Motor neuron (in vitro differentiated cells): ENCODE results near the gene POMP. TPM values are rescaled to one million over a fixed set of nuclear protein-coding genes. Genes with fewer than 3 reads are reported as not detected.
A peak's percentile ranks its signal among the peaks of the same experiment; 100 is the strongest.

Experiments used
- ATAC-seq, 8 experiments: fragments of 200-7000 bp; cut with Tn5 transposase; replicated peaks in 6 of 8; 2 replicates each; pipeline ENCODE4 v1.8.0; 2021; ENCODE audit warnings: mild to moderate bottlenecking in 8 of 8, moderate library complexity in 8 of 8
- H3K27ac ChIP-seq, 2 donors: fragments of 250-450 bp; sonication (Bioruptor Pico); 2 replicates each; pipeline ENCODE4 v1.9.0; 2021; ENCODE audit warnings: antibody characterized with exemption in 2 of 2, mild to moderate bottlenecking in 2 of 2, moderate library complexity in 1 of 2
- H3K4me1 ChIP-seq, 2 donors: fragments of 250-450 bp; sonication (Bioruptor Pico); replicated peaks in 1 of 2; 2 replicates each; pipeline ENCODE4 v1.6.1; 2021; ENCODE audit warnings: antibody characterized with exemption in 2 of 2, mild to moderate bottlenecking in 2 of 2, moderate library complexity in 1 of 2
- H3K4me3 ChIP-seq, 5 donors: fragments of 250-450 bp; sonication (Bioruptor Pico); 2 replicates each; pipeline ENCODE4 v1.9.0; 2021; ENCODE audit warnings: antibody characterized with exemption in 5 of 5, mild to moderate bottlenecking in 5 of 5, moderate library complexity in 4 of 5
- WGBS, 10 experiments: fragments of 450-650 bp; shearing (Covaris generic); methylation state at CpG; one replicate each; pipeline ENCODE4 v1.0.0; 2022; 5-methylcytosine and 5-hydroxymethylcytosine counted together
- in situ Hi-C, 9 experiments: fragments of 400-800 bp; cut with MboI; loops; one replicate each; pipeline ENCODE4 v1.15.0; 2021; ENCODE audit warnings: low sequenced_read_pairs in 9 of 9, low pct_unique_long_range_greater_than_20kb in 2 of 9; ENCODE audit not compliant: unreplicated experiment in 9 of 9
- total RNA-seq, 8 experiments: library from RNA; unstranded; fragments of 300-600 nt; gene quantifications; 2 replicates each; pipeline versions ENCODE4 v1.2.3 to v1.2.4, GENCODE V29; 2022

Gene POMP
- total RNA-seq, 8 experiments from 2014 or later, result 67.9 to 202 (median 88.3) TPM

- ATAC-seq, result no peak
- Histone ChIP-seq H3K4me3 (no peak overlapping the region), H3K27ac (no peak overlapping the region), H3K4me1 (no peaks in the 10 kb centered on the region)
- in situ Hi-C loops, result loop anchor here in 3 of 9 experiments (25.0 kb wide), 3 partner anchors 129 to 329 kb away; no protein-coding TSS in a partner anchor
- WGBS, 10 experiments, result 17 to 100% (median 83%) methylated on average over 1 to 3 of the region's 3 CpGs; no CpG with 5 or more reads in 2 of the 10 experiments
Measured at GRCh38 chr13:28641600-28641926, 17.4 kb upstream of the POMP start.

- no peak overlapping the region for H3K27ac ChIP-seq
- in situ Hi-C loops, result loop anchor here in 1 of 9 experiments (25.0 kb wide), 1 partner anchor 712 kb away; no protein-coding TSS in a partner anchor
- H3K4me3 ChIP-seq, result no peak overlapping the region
- ATAC-seq, result no peak
- WGBS, 10 experiments, result 17 to 100% (median 100%) methylated on average over 1 to 2 of the region's 2 CpGs; no CpG with 5 or more reads in 2 of the 10 experiments
- no peaks in the 10 kb centered on the region for H3K4me1 ChIP-seq
Measured at GRCh38 chr13:28650284-28650683, 8.6 kb upstream of the POMP start.

GRCh38 chr13:28651810-28652401 lies 7.0 kb upstream of the POMP start:
- Histone ChIP-seq H3K27ac (no peak overlapping the region), H3K4me1 (peaks cover 0 to under 1% of the 10 kb centered on the region in 2 donors), H3K4me3 (no peak overlapping the region)
- ATAC-seq, result no peak
- in situ Hi-C loops, result loop anchor here in 1 of 9 experiments (25.0 kb wide), 1 partner anchor 710 kb away; no protein-coding TSS in a partner anchor
- WGBS, 10 experiments, result 27 to 100% (median 88%) methylated on average over 1 to 7 of the region's 7 CpGs

- no peak for ATAC-seq
- 25 to 100% (median 83%) methylated on average over 1 of the region's 1 CpG; no CpG with 5 or more reads in 1 of the 10 experiments for WGBS, 10 experiments
- in situ Hi-C loops, result loop anchor here in 1 of 9 experiments (25.0 kb wide), 1 partner anchor 709 kb away; no protein-coding TSS in a partner anchor
- no peak overlapping the region for H3K27ac ChIP-seq
- H3K4me3 ChIP-seq, result no peak overlapping the region
- peaks cover 8 to 10% of the 10 kb centered on the region in 2 donors for H3K4me1 ChIP-seq
Measured at GRCh38 chr13:28653111-28653510, 5.8 kb upstream of the POMP start.

- in situ Hi-C loops, result loop anchor here in 1 of 9 experiments (25.0 kb wide), 1 partner anchor 708 kb away; no protein-coding TSS in a partner anchor
- Histone ChIP-seq H3K4me1 (peaks cover 8 to 10% of the 10 kb centered on the region in 2 donors), H3K4me3 (no peak overlapping the region), H3K27ac (no peak overlapping the region)
- no peak for ATAC-seq
- WGBS, 10 experiments, result 57 to 100% (median 95%) methylated on average over 1 of the region's 1 CpG; no CpG with 5 or more reads in 2 of the 10 experiments
Measured at GRCh38 chr13:28654276-28654675, 4.7 kb upstream of the POMP start.

- 18 to 83% (median 56%) methylated on average over 1 to 3 of the region's 3 CpGs; no CpG with 5 or more reads in 1 of the 10 experiments for WGBS, 10 experiments
- Histone ChIP-seq H3K4me1 (peaks cover 13 to 15% of the 10 kb centered on the region in 2 donors), H3K4me3 (no peak overlapping the region), H3K27ac (no peak overlapping the region)
- in situ Hi-C loops, result loop anchor here in 1 of 9 experiments (25.0 kb wide), 1 partner anchor 707 kb away; no protein-coding TSS in a partner anchor
- ATAC-seq, result no peak
Measured at GRCh38 chr13:28655561-28655960, 3.4 kb upstream of the POMP start.

GRCh38 chr13:28657784-28658538 lies 969 bp upstream of the POMP start:
- Histone ChIP-seq H3K4me1 (peaks cover 13 to 15% of the 10 kb centered on the region in 2 donors), H3K4me3 (peak overlapping the region; percentile 81 to 91 (median 85)), H3K27ac (peak overlapping the region in 1 of 2 donors; percentile 73)
- no peak for ATAC-seq
- in situ Hi-C loops, result loop anchor here in 1 of 9 experiments (25.0 kb wide), 1 partner anchor 704 kb away; no protein-coding TSS in a partner anchor
- WGBS, 10 experiments, result 0 to 43% (median 24%) methylated on average over 2 to 12 of the region's 12 CpGs

GRCh38 chr13:28658539-28658795 lies 463 bp upstream of the POMP start:
- in situ Hi-C loops, result loop anchor here in 1 of 9 experiments (25.0 kb wide), 1 partner anchor 704 kb away; no protein-coding TSS in a partner anchor
- Histone ChIP-seq H3K27ac (peak overlapping the region; percentile 73 to 90), H3K4me1 (peaks cover 13 to 15% of the 10 kb centered on the region in 2 donors), H3K4me3 (peak overlapping the region; percentile 81 to 91 (median 85))
- ATAC-seq, result peak; percentile 4 to 44 (median 26)
- 0 to 20% (median 1%) methylated on average over 1 to 8 of the region's 8 CpGs; no CpG with 5 or more reads in 1 of the 10 experiments for WGBS, 10 experiments

GRCh38 chr13:28659621-28659970 lies 666 bp downstream of the POMP start:
- H3K4me3 ChIP-seq, result peak overlapping the region; percentile 81 to 91 (median 85)
- H3K27ac ChIP-seq, result peak overlapping the region; percentile 79 to 90
- peaks cover 13 to 15% of the 10 kb centered on the region in 2 donors for H3K4me1 ChIP-seq
- ATAC-seq, result peak in 2 of 8 experiments; percentile 6 to 10
- in situ Hi-C loops, result loop anchor here in 1 of 9 experiments (25.0 kb wide), 1 partner anchor 703 kb away; no protein-coding TSS in a partner anchor
- WGBS, 10 experiments, result 0 to 43% (median 10%) methylated on average over 1 to 3 of the region's 4 CpGs

GRCh38 chr13:28666897-28667488 lies 8.1 kb downstream of the POMP start:
- WGBS, 10 experiments, result 5 to 100% (median 90%) methylated on average over 1 to 7 of the region's 9 CpGs; no CpG with 5 or more reads in 3 of the 10 experiments
- ATAC-seq, result peak in 3 of 8 experiments; percentile 73 to 86 (median 84)
- no peak overlapping the region for H3K4me3 ChIP-seq
- in situ Hi-C loops, result loop anchor here in 1 of 9 experiments (25.0 kb wide), 1 partner anchor 695 kb away; no protein-coding TSS in a partner anchor
- H3K4me1 ChIP-seq, result no peaks in the 10 kb centered on the region
- no peak overlapping the region for H3K27ac ChIP-seq

- H3K4me3 ChIP-seq, result no peak overlapping the region
- H3K4me1 ChIP-seq, result no peaks in the 10 kb centered on the region
- H3K27ac ChIP-seq, result no peak overlapping the region
- in situ Hi-C loops, result loop anchor here in 2 of 9 experiments (10.0 to 25.0 kb wide), 2 partner anchors 124 to 691 kb away; no protein-coding TSS in a partner anchor
- ATAC-seq, result no peak
Measured at GRCh38 chr13:28671126-28671792, 12.3 kb downstream of the POMP start.

- in situ Hi-C loops, result loop anchor here in 2 of 9 experiments (10.0 to 25.0 kb wide), 2 partner anchors 108 to 116 kb away; no protein-coding TSS in a partner anchor
- Histone ChIP-seq H3K4me3 (no peak overlapping the region), H3K4me1 (no peaks in the 10 kb centered on the region), H3K27ac (no peak overlapping the region)
- 33 to 100% (median 87%) methylated on average over 1 of the region's 1 CpG; no CpG with 5 or more reads in 4 of the 10 experiments for WGBS, 10 experiments
- no peak for ATAC-seq
Measured at GRCh38 chr13:28678809-28679208, 19.9 kb downstream of the POMP start.
